Immature natural killer cell (primary cell): Measurements from ENCODE around the gene COL11A2. TPM values are rescaled to one million over a fixed set of nuclear protein-coding genes. Genes with fewer than 3 reads are reported as not detected.

ENCODE experiments used
- DNase-seq, 3 donors: peaks; one replicate each; pipeline ENCODE4 v3.0.0; 2022; ENCODE audit warnings: mixed read lengths in 1 of 3
- H3K27ac Mint-ChIP-seq, 6 donors: one replicate each; pipeline ENCODE4 v1.8.0; 2020; ENCODE audit warnings: mixed read lengths in 6 of 6, mild to moderate bottlenecking in 5 of 6, inconsistent platforms in 4 of 6, moderate library complexity in 3 of 6
- H3K27me3 Mint-ChIP-seq, 3 donors: one replicate each; pipeline ENCODE4 v1.8.0; 2020 to 2021; ENCODE audit warnings: low read depth in 3 of 3, mild to moderate bottlenecking in 3 of 3, mixed read lengths in 3 of 3, moderate library complexity in 3 of 3, inconsistent platforms in 1 of 3
- H3K36me3 Mint-ChIP-seq, 3 donors: one replicate each; pipeline ENCODE4 v1.8.0; 2020; ENCODE audit warnings: mixed read lengths in 3 of 3, inconsistent platforms in 2 of 3, mild to moderate bottlenecking in 2 of 3
- H3K4me1 Mint-ChIP-seq, 2 donors: one replicate each; pipeline ENCODE4 v1.8.0; 2020; ENCODE audit warnings: inconsistent platforms in 2 of 2, mild to moderate bottlenecking in 2 of 2, mixed read lengths in 2 of 2, moderate library complexity in 1 of 2
- H3K4me3 Mint-ChIP-seq, 5 donors: one replicate each; pipeline ENCODE4 v1.8.0; 2020; ENCODE audit warnings: mild to moderate bottlenecking in 5 of 5, mixed read lengths in 5 of 5, inconsistent platforms in 3 of 5, moderate library complexity in 3 of 5
- H3K9me3 Mint-ChIP-seq, 6 donors: one replicate each; pipeline ENCODE4 v1.8.0; 2020; ENCODE audit warnings: mild to moderate bottlenecking in 6 of 6, mixed read lengths in 6 of 6, inconsistent platforms in 4 of 6, moderate library complexity in 3 of 6
- polyA plus RNA-seq, 3 donors: library from polyadenylated mRNA; unstranded; fragments of 300-500 nt; fragmentation: Illumina TruSeq; gene quantifications; one replicate each; pipeline ENCODE4 v1.2.3, GENCODE V29; 2021

COL11A2 gene
- polyA plus RNA-seq, 3 donors from 2014 or later, result 0.33 to 0.67 TPM; not detected in 1

DNA sequence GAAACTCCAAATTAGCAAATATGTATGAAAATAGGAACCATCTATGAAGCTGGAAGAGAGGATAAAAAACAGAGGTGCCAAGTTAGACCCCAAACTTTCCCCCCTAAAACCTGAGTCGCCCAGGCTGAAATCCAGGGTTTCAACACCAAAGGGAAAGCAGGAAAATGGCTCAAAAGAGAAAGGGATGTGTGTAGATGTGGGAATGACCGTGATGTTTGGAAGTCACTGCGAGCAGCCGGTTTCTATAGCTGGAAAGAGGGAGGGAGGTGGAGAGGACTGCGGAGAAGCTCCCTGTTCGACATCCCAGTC is 20.5 kb upstream of the COL11A2 start:
- Mint-ChIP-seq H3K27me3 (peaks cover 14 to 29% (median 20%) of the 10 kb centered on the region in 3 donors), H3K9me3 (no peaks in the 10 kb centered on the region), H3K27ac (peak overlapping the region in 3 of 6 donors; percentile 62 to 78 (median 64)), H3K4me1 (peaks cover 29 to 33% of the 10 kb centered on the region in 2 donors), H3K4me3 (peak overlapping the region in 3 of 5 donors; percentile 21 to 50 (median 28)), H3K36me3 (peaks cover 4 to 24% (median 12%) of the 10 kb centered on the region in 3 donors)
- DNase-seq, result no peak

- Mint-ChIP-seq H3K27ac (peak overlapping the region in 1 of 6 donors; percentile 64), H3K4me3 (no peak overlapping the region), H3K9me3 (no peaks in the 10 kb centered on the region), H3K27me3 (peaks cover 17 to 30% (median 21%) of the 10 kb centered on the region in 3 donors), H3K4me1 (peaks cover 29 to 33% of the 10 kb centered on the region in 2 donors), H3K36me3 (peaks cover 4 to 24% (median 12%) of the 10 kb centered on the region in 3 donors)
- DNase-seq, result no peak
Measured at GRCh38 chr6:33211666-33212422, 19.6 kb upstream of the COL11A2 start.

GRCh38 chr6:33211136-33211535 is 18.9 kb upstream of the COL11A2 start:
- Mint-ChIP-seq H3K27me3 (peaks cover 18 to 30% (median 23%) of the 10 kb centered on the region in 3 donors), H3K9me3 (no peaks in the 10 kb centered on the region), H3K4me1 (peaks cover 29 to 33% of the 10 kb centered on the region in 2 donors), H3K36me3 (peaks cover 4 to 24% (median 12%) of the 10 kb centered on the region in 3 donors), H3K4me3 (no peak overlapping the region), H3K27ac (no peak overlapping the region)
- DNase-seq, result no peak

DNA sequence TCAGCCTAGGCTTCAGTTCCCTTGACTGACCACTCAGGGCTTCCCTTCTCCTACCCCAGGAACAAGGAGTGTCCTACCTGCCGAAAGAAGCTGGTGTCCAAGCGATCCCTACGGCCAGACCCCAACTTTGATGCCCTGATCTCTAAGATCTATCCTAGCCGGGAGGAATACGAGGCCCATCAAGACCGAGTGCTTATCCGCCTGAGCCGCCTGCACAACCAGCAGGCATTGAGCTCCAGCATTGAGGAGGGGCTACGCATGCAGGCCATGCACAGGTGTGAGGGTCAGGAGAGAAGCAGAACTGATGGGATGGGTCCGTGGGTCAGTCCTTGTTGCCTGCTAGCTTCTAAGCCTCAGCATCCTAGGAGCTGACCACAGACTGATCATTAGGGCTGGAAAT is 17.6 kb upstream of the COL11A2 start:
- Mint-ChIP-seq H3K36me3 (peaks cover 4 to 24% (median 12%) of the 10 kb centered on the region in 3 donors), H3K4me1 (peaks cover 35 to 39% of the 10 kb centered on the region in 2 donors)

GRCh38 chr6:33208091-33208967 is 16.1 kb upstream of the COL11A2 start, which contains the start of gene RING1:
Gene RING1, plus strand, starts transcription at chr6:33208500. Its CDS starts 323 bp downstream, at chr6:33208823.
- peak within 1 kb of the TSS; percentile 80 to 96 (median 85) for H3K4me3 Mint-ChIP-seq
- peaks cover 5 to 25% (median 12%) of the 10 kb centered on the region in 3 donors for H3K36me3 Mint-ChIP-seq
- no peaks in the 10 kb centered on the region for H3K9me3 Mint-ChIP-seq
- peaks cover 18 to 26% (median 24%) of the 10 kb centered on the region in 3 donors for H3K27me3 Mint-ChIP-seq
- peaks cover 41 to 47% of the 10 kb centered on the region in 2 donors for H3K4me1 Mint-ChIP-seq
- peak; percentile 88 to 90 (median 89) for DNase-seq
- H3K27ac Mint-ChIP-seq, result peak within 1 kb of the TSS; percentile 87 to 98 (median 94)

More for the DNA sequence above, 17.6 kb upstream of the COL11A2 start:
- peak overlapping the region; percentile 21 to 92 (median 85) for H3K4me3 Mint-ChIP-seq
- DNase-seq, result no peak
- H3K27me3 Mint-ChIP-seq, result peaks cover 22 to 28% (median 23%) of the 10 kb centered on the region in 3 donors
- peak overlapping the region in 2 of 6 donors; percentile 42 to 95 for H3K27ac Mint-ChIP-seq
- H3K9me3 Mint-ChIP-seq, result no peaks in the 10 kb centered on the region

GRCh38 chr6:33207552-33208090 is 15.4 kb upstream of the COL11A2 start:
- no peaks in the 10 kb centered on the region for H3K9me3 Mint-ChIP-seq
- H3K4me3 Mint-ChIP-seq, result peak overlapping the region; percentile 80 to 92 (median 85)
- peak overlapping the region; percentile 76 to 98 (median 90) for H3K27ac Mint-ChIP-seq
- peak in 1 of 3 donors; percentile 27 for DNase-seq
- peaks cover 16 to 25% (median 21%) of the 10 kb centered on the region in 3 donors for H3K27me3 Mint-ChIP-seq
- H3K36me3 Mint-ChIP-seq, result peaks cover 11 to 28% (median 11%) of the 10 kb centered on the region in 3 donors
- H3K4me1 Mint-ChIP-seq, result peaks cover 41 to 47% of the 10 kb centered on the region in 2 donors

GRCh38 chr6:33206864-33207551 is 14.7 kb upstream of the COL11A2 start:
- peaks cover 44 to 47% of the 10 kb centered on the region in 2 donors for H3K4me1 Mint-ChIP-seq

DNA sequence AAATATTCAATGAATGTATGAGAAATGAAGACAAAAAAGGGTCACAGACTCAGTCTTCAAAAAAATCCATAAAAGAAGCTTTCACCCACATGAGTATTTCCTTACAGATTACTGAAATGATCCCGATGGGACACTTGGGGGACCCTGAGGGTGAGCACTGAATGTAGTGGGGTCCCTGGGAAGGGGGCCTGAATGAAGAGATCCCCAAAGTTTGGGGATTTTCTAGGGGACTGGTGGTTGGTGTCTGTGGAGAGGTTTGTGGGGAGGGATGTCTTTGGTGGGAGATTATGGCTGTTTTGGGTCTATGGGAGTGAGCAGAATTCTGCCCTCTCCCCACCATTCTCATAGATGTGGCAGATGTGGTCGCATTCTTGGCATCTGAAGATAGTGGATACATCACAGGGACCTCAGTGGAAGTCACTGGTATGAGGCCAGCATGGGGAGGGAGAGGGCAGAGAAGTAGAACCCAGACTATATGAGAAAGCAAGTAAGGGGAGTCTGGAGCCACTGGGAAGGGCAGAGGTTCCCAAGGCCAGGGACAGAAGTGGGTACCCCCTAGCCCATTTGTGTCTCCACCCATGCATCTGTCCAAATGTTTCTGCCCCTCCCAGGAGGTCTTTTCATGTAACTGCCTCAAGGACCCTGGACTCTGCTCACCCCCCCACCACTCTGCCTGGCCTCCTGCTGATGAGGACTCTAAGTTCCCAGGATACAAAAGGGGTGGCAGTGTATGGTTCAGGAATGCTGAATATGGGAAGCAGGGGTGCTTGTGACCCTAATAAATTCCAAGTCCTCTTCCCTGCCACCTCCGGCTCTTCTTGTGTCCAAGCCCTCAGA is 14.0 kb upstream of the COL11A2 start:
- no peak for DNase-seq
- H3K9me3 Mint-ChIP-seq, result no peaks in the 10 kb centered on the region
- H3K4me3 Mint-ChIP-seq, result peak overlapping the region; percentile 45 to 93 (median 64)
- H3K27me3 Mint-ChIP-seq, result peaks cover 10 to 20% (median 16%) of the 10 kb centered on the region in 3 donors
- peaks cover 52 to 54% of the 10 kb centered on the region in 2 donors for H3K4me1 Mint-ChIP-seq
- H3K36me3 Mint-ChIP-seq, result peaks cover 4 to 28% (median 7%) of the 10 kb centered on the region in 3 donors
- peak overlapping the region in 5 of 6 donors; percentile 29 to 76 (median 69) for H3K27ac Mint-ChIP-seq

More at GRCh38 chr6:33206864-33207551, 14.7 kb upstream of the COL11A2 start:
- peaks cover 10 to 22% (median 17%) of the 10 kb centered on the region in 3 donors for H3K27me3 Mint-ChIP-seq
- DNase-seq, result no peak
- H3K27ac Mint-ChIP-seq, result peak overlapping the region in 1 of 6 donors; percentile 79
- H3K36me3 Mint-ChIP-seq, result peaks cover 5 to 28% (median 9%) of the 10 kb centered on the region in 3 donors
- H3K9me3 Mint-ChIP-seq, result no peaks in the 10 kb centered on the region
- peak overlapping the region in 4 of 5 donors; percentile 80 to 92 (median 84) for H3K4me3 Mint-ChIP-seq

GRCh38 chr6:33205191-33206026 is 13.1 kb upstream of the COL11A2 start:
- Mint-ChIP-seq H3K4me1 (peaks cover 60 to 62% of the 10 kb centered on the region in 2 donors), H3K9me3 (no peaks in the 10 kb centered on the region), H3K36me3 (peaks cover 7 to 30% (median 8%) of the 10 kb centered on the region in 3 donors), H3K27me3 (peaks cover 16 to 23% (median 20%) of the 10 kb centered on the region in 3 donors), H3K4me3 (peak overlapping the region; percentile 86 to 93 (median 89)), H3K27ac (peak overlapping the region; percentile 71 to 94 (median 82))
- no peak for DNase-seq

DNA sequence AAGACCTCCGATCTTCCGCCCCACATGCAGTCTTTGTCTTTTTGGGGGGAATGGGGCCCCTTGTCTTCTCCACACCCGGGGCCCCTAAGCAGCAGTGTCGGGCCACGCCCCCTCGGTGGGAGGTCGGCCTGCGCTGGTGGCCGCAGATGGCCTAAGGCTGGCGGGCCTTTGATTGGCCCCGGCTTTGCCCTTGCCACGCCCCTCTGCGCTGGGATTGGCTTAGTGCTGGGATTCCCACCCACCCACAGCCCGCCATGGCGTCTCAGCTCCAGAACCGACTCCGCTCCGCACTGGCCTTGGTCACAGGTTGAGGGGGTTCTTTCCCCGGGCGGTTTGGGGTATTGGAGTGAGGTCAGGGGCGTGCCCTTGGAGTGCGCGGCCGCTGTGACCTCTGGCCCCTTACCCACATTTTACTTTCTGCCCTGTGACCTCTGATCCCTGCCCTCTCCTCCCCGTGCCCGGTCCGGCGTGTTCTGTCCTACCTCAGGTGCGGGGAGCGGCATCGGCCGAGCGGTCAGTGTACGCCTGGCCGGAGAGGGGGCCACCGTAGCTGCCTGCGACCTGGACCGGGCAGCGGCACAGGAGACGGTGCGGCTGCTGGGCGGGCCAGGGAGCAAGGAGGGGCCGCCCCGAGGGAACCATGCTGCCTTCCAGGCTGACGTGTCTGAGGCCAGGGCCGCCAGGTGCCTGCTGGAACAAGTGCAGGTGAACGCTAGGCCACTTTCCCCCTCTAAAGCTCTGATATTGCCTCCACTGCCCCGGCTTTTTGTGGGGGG is 12.3 kb upstream of the COL11A2 start, which contains the start of gene HSD17B8:
HSD17B8 (plus strand) TSS at position 241 of the 776 bp plus-strand sequence; CDS start at position 255, 14 bp downstream.
- peaks cover 18 to 26% (median 20%) of the 10 kb centered on the region in 3 donors for H3K27me3 Mint-ChIP-seq
- H3K4me3 Mint-ChIP-seq, result peak within 1 kb of the TSS; percentile 86 to 100 (median 93)
- peaks cover 58 to 61% of the 10 kb centered on the region in 2 donors for H3K4me1 Mint-ChIP-seq
- H3K36me3 Mint-ChIP-seq, result peaks cover 7 to 23% (median 8%) of the 10 kb centered on the region in 3 donors
- no peaks in the 10 kb centered on the region for H3K9me3 Mint-ChIP-seq
- peak; percentile 88 to 89 (median 88) for DNase-seq
- peak within 1 kb of the TSS; percentile 71 to 94 (median 82) for H3K27ac Mint-ChIP-seq

GRCh38 chr6:33204165-33204414 is 11.8 kb upstream of the COL11A2 start:
- H3K27me3 Mint-ChIP-seq, result peaks cover 18 to 26% (median 24%) of the 10 kb centered on the region in 3 donors
- DNase-seq, result no peak
- peak overlapping the region in 5 of 6 donors; percentile 67 to 80 (median 75) for H3K27ac Mint-ChIP-seq
- H3K4me3 Mint-ChIP-seq, result peak overlapping the region; percentile 86 to 93 (median 89)
- no peaks in the 10 kb centered on the region for H3K9me3 Mint-ChIP-seq
- H3K36me3 Mint-ChIP-seq, result peaks cover 7 to 22% (median 8%) of the 10 kb centered on the region in 3 donors
- H3K4me1 Mint-ChIP-seq, result peaks cover 58 to 61% of the 10 kb centered on the region in 2 donors
